Activated gamma-delta T cell (primary cell): ENCODE results near the gene SNRPA1.
"Not testable (repeated sequence)": the region's sequence is repeated elsewhere in the genome, so short reads cannot be mapped to it uniquely, and the experiment has no call there.

Experiments
- DNase-seq: peaks from one replicate; lab custom pipeline; 2025; lab: John Stamatoyannopoulos, UW

Gene SNRPA1

GRCh38 chr15:101295607-101296161 is 636 bp upstream of the SNRPA1 start:
- DNase-seq, result no peak

GRCh38 chr15:101293122-101293521 is 1.9 kb downstream of the SNRPA1 start:
- DNase-seq, result no peak

- no peak for DNase-seq
Observed at GRCh38 chr15:101288905-101289513, 6.0 kb downstream of the SNRPA1 start.

- DNase-seq, result not testable (repeated sequence)
Observed at GRCh38 chr15:101287342-101287741, 7.7 kb downstream of the SNRPA1 start.

GRCh38 chr15:101286471-101287114 is 8.5 kb downstream of the SNRPA1 start:
- DNase-seq, result no peak

- DNase-seq, result no peak
Observed at GRCh38 chr15:101283931-101284330, 11.1 kb downstream of the SNRPA1 start.

GRCh38 chr15:101280007-101280406 is 15.0 kb downstream of the SNRPA1 start:
- no peak for DNase-seq

- DNase-seq, result no peak
Observed at GRCh38 chr15:101277943-101278564, 17.0 kb downstream of the SNRPA1 start.

GRCh38 chr15:101277038-101277822 is 17.8 kb downstream of the SNRPA1 start, which contains the start of gene SELENOS:
Gene SELENOS, minus strand, starts transcription at chr15:101277485. Its CDS starts 68 bp downstream, at chr15:101277417.
- DNase-seq, result peak; percentile 85

- no peak for DNase-seq
Observed at GRCh38 chr15:101276501-101277037, 18.5 kb downstream of the SNRPA1 start.

- DNase-seq, result no peak
Observed at GRCh38 chr15:101275018-101275417, 20.0 kb downstream of the SNRPA1 start.

- no peak for DNase-seq
Observed at GRCh38 chr15:101273534-101273933, 21.5 kb downstream of the SNRPA1 start.

- DNase-seq, result no peak
Observed at GRCh38 chr15:101272584-101272983, 22.5 kb downstream of the SNRPA1 start.

GRCh38 chr15:101269479-101270223 is 25.4 kb downstream of the SNRPA1 start:
- no peak for DNase-seq

GRCh38 chr15:101267320-101268104 is 27.5 kb downstream of the SNRPA1 start:
- no peak for DNase-seq

- DNase-seq, result no peak
Observed at GRCh38 chr15:101266787-101267186, 28.3 kb downstream of the SNRPA1 start.

GRCh38 chr15:101266034-101266433 is 29.0 kb downstream of the SNRPA1 start:
- DNase-seq, result no peak

GRCh38 chr15:101264911-101265641 is 30.0 kb downstream of the SNRPA1 start:
- DNase-seq, result no peak

- DNase-seq, result no peak
Observed at GRCh38 chr15:101264011-101264410, 31.0 kb downstream of the SNRPA1 start.

- no peak for DNase-seq
Observed at GRCh38 chr15:101262551-101262950, 32.5 kb downstream of the SNRPA1 start.
